ENCODE data around the gene RANBP3. TPM values are rescaled to one million over a fixed set of nuclear protein-coding genes. Genes with fewer than 3 reads are reported as not detected.

The RANBP3 gene
- total and polyA plus RNA-seq, 2 of the 8 experiments (the other 6 are each of a cell fraction or from before 2014, with no cell fraction given), result 95.4 to 122 TPM

- TF ChIP-seq CHD2 (IDR thresholded peaks at IDR 0.05; ENCODE audit: low read length) (no peak), SP1 (IDR thresholded peaks at IDR 0.05; ENCODE audit: low read depth, low read length) (no peak), PHF8 (conservative IDR thresholded peaks at IDR 0.05; ENCODE audit: low read depth, low read length) (no peak), NANOG (IDR thresholded peaks at IDR 0.05; ENCODE audit: insufficient read depth, low read depth, low read length, poor library complexity, severe bottlenecking) (no peak), ZNF274 (IDR thresholded peaks at IDR 0.05; ENCODE audit: borderline replicate concordance, extremely low read depth, low read length) (no peak), POLR2A (IDR thresholded peaks at IDR 0.05; ENCODE audit: control extremely low read depth in 1 of 2, low read depth in 2 of 2, low read length in 2 of 2) (no peak)
These were observed 42.4 kb upstream of the RANBP3 start (continued) for GRCh38 chr19:6020166-6020882.

Measured in H1 (cell line).